Adrenal gland (tissue), 5 donors: Measurements from ENCODE around the gene TTN.

Experiments
- CTCF ChIP-seq, 6 experiments: fragments of 450-650 bp in 4 of 6; fragments of 200-600 bp in 2 of 6; sonication (generic) in 1 of 6; IDR thresholded peaks; 1 replicate in 5 of 6; 2 replicates in 1 of 6; pipeline versions ENCODE4 v1.5.1 to v1.8.0; 2016 to 2021; ENCODE audit warnings: antibody characterized with exemption in 6 of 6, mild to moderate bottlenecking in 2 of 6, moderate library complexity in 1 of 6
- POLR2A ChIP-seq, 2 donors: fragments of 450-650 bp; IDR thresholded peaks; one replicate each; pipeline ENCODE4 v1.6.1; 2017; ENCODE audit warnings: antibody characterized with exemption in 2 of 2, mild to moderate bottlenecking in 2 of 2, moderate library complexity in 1 of 2
- donor health status: DM: no; HTN: no; CAD: no.

DNA sequence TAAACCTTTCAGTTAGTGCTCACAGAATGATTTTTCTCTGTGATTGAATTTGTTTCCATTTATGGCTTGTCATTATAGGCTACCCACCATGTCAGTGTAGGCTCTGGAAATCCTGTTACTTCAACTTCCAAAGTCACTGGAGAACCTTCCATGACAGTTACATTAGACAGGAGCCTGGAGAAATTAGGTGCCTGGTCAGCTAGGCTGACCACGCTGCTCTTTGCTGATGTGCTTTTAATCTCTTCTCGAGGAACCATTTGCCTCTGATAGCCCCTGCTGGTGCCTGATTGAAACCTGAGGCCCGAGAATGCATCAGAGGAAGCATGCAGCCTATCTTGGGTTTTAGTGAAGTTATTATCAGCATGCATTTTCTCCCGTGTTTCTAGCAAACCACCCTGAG is 29.6 kb upstream of the TTN start:
- TF ChIP-seq CTCF (IDR thresholded peaks at IDR 0.05) (no peak), POLR2A (IDR thresholded peaks at IDR 0.05) (no peak)
